ENCODE measurements around the gene TNFRSF14.
"Not testable (repeated sequence)": the region's sequence is repeated elsewhere in the genome, so short reads cannot be mapped to it uniquely, and the experiment has no call there.

DNA sequence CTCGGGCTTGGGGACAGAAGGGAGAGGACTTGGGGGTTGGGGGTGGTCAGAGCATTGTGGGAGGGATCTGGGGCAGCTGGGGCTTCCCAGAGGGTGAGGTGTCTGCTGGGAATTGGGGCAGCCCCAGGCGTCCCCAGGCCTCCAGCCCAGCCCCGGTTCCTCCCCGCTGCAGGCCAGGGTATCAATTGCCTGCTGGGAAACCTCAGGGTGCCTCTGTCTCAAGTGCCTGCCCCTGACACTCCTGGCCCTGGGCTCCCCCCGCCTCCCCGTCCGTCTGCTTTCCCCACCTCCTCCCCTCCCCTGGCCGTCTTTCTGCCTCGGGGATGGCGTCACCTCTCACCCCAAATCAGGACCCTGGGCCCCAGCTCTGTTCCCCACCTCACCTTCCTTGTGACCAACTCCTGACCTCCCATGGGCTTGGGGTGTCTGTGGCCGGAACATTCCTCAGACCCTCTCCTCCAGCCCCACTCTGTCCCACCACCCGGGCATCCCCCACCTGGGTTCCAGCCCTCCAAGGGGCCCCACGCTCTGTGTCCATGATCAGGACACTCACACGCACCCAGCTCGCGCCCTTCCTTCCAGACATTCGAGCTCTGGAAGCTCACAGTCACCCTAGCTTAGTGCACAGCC lies 12.1 kb downstream of the TNFRSF14 start:
- TF ChIP-seq, protein P1, sequence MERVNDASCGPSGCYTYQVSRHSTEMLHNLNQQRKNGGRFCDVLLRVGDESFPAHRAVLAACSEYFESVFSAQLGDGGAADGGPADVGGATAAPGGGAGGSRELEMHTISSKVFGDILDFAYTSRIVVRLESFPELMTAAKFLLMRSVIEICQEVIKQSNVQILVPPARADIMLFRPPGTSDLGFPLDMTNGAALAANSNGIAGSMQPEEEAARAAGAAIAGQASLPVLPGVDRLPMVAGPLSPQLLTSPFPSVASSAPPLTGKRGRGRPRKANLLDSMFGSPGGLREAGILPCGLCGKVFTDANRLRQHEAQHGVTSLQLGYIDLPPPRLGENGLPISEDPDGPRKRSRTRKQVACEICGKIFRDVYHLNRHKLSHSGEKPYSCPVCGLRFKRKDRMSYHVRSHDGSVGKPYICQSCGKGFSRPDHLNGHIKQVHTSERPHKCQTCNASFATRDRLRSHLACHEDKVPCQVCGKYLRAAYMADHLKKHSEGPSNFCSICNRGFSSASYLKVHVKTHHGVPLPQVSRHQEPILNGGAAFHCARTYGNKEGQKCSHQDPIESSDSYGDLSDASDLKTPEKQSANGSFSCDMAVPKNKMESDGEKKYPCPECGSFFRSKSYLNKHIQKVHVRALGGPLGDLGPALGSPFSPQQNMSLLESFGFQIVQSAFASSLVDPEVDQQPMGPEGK (CRISPR knock-in tag; IDR thresholded peaks at IDR 0.05; ENCODE audit: borderline replicate concordance): not testable (repeated sequence)
- not testable (repeated sequence) for TF ChIP-seq ZNF8 (CRISPR knock-in tag; IDR thresholded peaks at IDR 0.05); ZFP30 (CRISPR knock-in tag; IDR thresholded peaks at IDR 0.05); BACH2 (CRISPR knock-in tag; IDR thresholded peaks at IDR 0.05; ENCODE audit: borderline replicate concordance); ZNF70 (CRISPR knock-in tag; IDR thresholded peaks at IDR 0.05); RARB (CRISPR knock-in tag; IDR thresholded peaks at IDR 0.05); ISL1 (CRISPR knock-in tag; IDR thresholded peaks at IDR 0.05); ZNF565 (CRISPR knock-in tag; conservative IDR thresholded peaks at IDR 0.05; ENCODE audit: low read depth); ESRRG (CRISPR knock-in tag; IDR thresholded peaks at IDR 0.05)

All from SK-N-SH treated with all-trans-retinoic acid at 6 μM for 48 hours (cell line).